SU-DHL-6 (cell line): ENCODE results near the gene GPC3.
"Not testable (repeated sequence)": the region's sequence is repeated elsewhere in the genome, so short reads cannot be mapped to it uniquely, and the experiment has no call there.

Experiments used
- EZH2phosphoT487 ChIP-seq: fragments of 200-600 bp; sonication (generic), shearing (Covaris generic); conservative IDR thresholded peaks from 2 replicates; pipeline ENCODE4 v1.6.1; 2018; ENCODE audit warnings: mild to moderate bottlenecking, antibody characterized with exemption, low read length, moderate library complexity, mixed read lengths
- TF ChIP-seq, protein P1 (sequence below): fragments of 200-600 bp; sonication (generic); IDR thresholded peaks from one replicate; pipeline ENCODE4 v1.5.1; 2017; ENCODE audit warnings: antibody characterized with exemption, mild to moderate bottlenecking, low read length, moderate library complexity; ENCODE audit not compliant: insufficient read depth, poor library complexity, severe bottlenecking

DNA sequence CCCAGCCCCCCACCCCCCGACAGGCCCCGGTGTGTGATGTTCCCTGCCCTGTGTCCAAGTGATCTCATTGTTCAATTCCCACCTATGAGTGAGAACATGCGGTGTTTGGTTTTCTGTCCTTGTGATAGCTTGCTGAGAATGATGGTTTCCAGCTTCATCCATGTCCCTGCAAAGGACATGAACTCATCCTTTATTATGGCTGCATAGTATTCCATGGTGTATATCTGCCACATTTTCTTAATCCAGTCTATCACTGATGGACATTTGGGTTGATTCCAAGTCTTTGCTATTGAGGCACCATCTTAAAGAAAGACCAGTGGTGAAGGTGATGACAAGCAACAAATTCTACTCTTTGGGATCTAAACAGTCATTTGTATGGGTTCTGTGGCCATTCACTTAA lies 30.1 kb upstream of the GPC3 start:
- TF ChIP-seq, protein P1, sequence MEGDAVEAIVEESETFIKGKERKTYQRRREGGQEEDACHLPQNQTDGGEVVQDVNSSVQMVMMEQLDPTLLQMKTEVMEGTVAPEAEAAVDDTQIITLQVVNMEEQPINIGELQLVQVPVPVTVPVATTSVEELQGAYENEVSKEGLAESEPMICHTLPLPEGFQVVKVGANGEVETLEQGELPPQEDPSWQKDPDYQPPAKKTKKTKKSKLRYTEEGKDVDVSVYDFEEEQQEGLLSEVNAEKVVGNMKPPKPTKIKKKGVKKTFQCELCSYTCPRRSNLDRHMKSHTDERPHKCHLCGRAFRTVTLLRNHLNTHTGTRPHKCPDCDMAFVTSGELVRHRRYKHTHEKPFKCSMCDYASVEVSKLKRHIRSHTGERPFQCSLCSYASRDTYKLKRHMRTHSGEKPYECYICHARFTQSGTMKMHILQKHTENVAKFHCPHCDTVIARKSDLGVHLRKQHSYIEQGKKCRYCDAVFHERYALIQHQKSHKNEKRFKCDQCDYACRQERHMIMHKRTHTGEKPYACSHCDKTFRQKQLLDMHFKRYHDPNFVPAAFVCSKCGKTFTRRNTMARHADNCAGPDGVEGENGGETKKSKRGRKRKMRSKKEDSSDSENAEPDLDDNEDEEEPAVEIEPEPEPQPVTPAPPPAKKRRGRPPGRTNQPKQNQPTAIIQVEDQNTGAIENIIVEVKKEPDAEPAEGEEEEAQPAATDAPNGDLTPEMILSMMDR = not testable (repeated sequence)
- not testable (repeated sequence) for TF ChIP-seq EZH2phosphoT487
